ENCODE data around the gene GALNT4.

Gene GALNT4

GRCh38 chr12:89524541-89525304 is at the start of gene GALNT4:
TSS of gene GALNT4 (minus strand) at chr12:89524796. CDS start at chr12:89524549, 247 bp downstream.
- Histone ChIP-seq H3K4me1 (ENCODE audit: control insufficient read depth in 1 of 2, insufficient read depth in 2 of 2, low read length in 2 of 2) (peaks cover 21 to 35% of the 10 kb centered on the region in 2 donors), H3K36me3 (ENCODE audit: control insufficient read depth in 1 of 2, insufficient read depth in 2 of 2, low read length in 2 of 2) (no peaks in the 10 kb centered on the region), H3K9me3 (ENCODE audit: control insufficient read depth in 1 of 2, low read length in 2 of 2) (no peaks in the 10 kb centered on the region), H3K4me3 (ENCODE audit: low read depth in 1 of 2, low read length in 2 of 2) (peak within 1 kb of the TSS; percentile 93 to 97), H3K27ac (ENCODE audit: low read length) (peak within 1 kb of the TSS; percentile 94), H3K27me3 (ENCODE audit: low read depth, low read length) (no peaks in the 10 kb centered on the region)

GRCh38 chr12:89573051-89573810 is 48.6 kb upstream of the GALNT4 start:
- H3K4me3 ChIP-seq (ENCODE audit: low read depth in 1 of 2, low read length in 2 of 2), result no peak overlapping the region
- H3K36me3 ChIP-seq (ENCODE audit: control insufficient read depth in 1 of 2, insufficient read depth in 2 of 2, low read length in 2 of 2), result no peaks in the 10 kb centered on the region
- H3K9me3 ChIP-seq (ENCODE audit: control insufficient read depth in 1 of 2, low read length in 2 of 2), result no peaks in the 10 kb centered on the region
- no peaks in the 10 kb centered on the region for H3K4me1 ChIP-seq (ENCODE audit: control insufficient read depth in 1 of 2, insufficient read depth in 2 of 2, low read length in 2 of 2)
- no peak overlapping the region for H3K27ac ChIP-seq (ENCODE audit: low read length)
- no peaks in the 10 kb centered on the region for H3K27me3 ChIP-seq (ENCODE audit: low read depth, low read length)

GRCh38 chr12:89571491-89572195 is 47.0 kb upstream of the GALNT4 start:
- no peak overlapping the region for H3K4me3 ChIP-seq (ENCODE audit: low read depth in 1 of 2, low read length in 2 of 2)
- H3K36me3 ChIP-seq (ENCODE audit: control insufficient read depth in 1 of 2, insufficient read depth in 2 of 2, low read length in 2 of 2), result no peaks in the 10 kb centered on the region
- no peaks in the 10 kb centered on the region for H3K9me3 ChIP-seq (ENCODE audit: control insufficient read depth in 1 of 2, low read length in 2 of 2)
- H3K27ac ChIP-seq (ENCODE audit: low read length), result no peak overlapping the region
- H3K27me3 ChIP-seq (ENCODE audit: low read depth, low read length), result no peaks in the 10 kb centered on the region
- H3K4me1 ChIP-seq (ENCODE audit: control insufficient read depth in 1 of 2, insufficient read depth in 2 of 2, low read length in 2 of 2), result no peaks in the 10 kb centered on the region

GRCh38 chr12:89568484-89568883 is 43.9 kb upstream of the GALNT4 start:
- Histone ChIP-seq H3K27me3 (ENCODE audit: low read depth, low read length) (no peaks in the 10 kb centered on the region), H3K4me3 (ENCODE audit: low read depth in 1 of 2, low read length in 2 of 2) (no peak overlapping the region), H3K4me1 (ENCODE audit: control insufficient read depth in 1 of 2, insufficient read depth in 2 of 2, low read length in 2 of 2) (no peaks in the 10 kb centered on the region), H3K36me3 (ENCODE audit: control insufficient read depth in 1 of 2, insufficient read depth in 2 of 2, low read length in 2 of 2) (no peaks in the 10 kb centered on the region), H3K27ac (ENCODE audit: low read length) (no peak overlapping the region), H3K9me3 (ENCODE audit: control insufficient read depth in 1 of 2, low read length in 2 of 2) (no peaks in the 10 kb centered on the region)

- no peaks in the 10 kb centered on the region for H3K27me3 ChIP-seq (ENCODE audit: low read depth, low read length)
- no peaks in the 10 kb centered on the region for H3K36me3 ChIP-seq (ENCODE audit: control insufficient read depth in 1 of 2, insufficient read depth in 2 of 2, low read length in 2 of 2)
- no peak overlapping the region for H3K4me3 ChIP-seq (ENCODE audit: low read depth in 1 of 2, low read length in 2 of 2)
- no peaks in the 10 kb centered on the region for H3K9me3 ChIP-seq (ENCODE audit: control insufficient read depth in 1 of 2, low read length in 2 of 2)
- H3K4me1 ChIP-seq (ENCODE audit: control insufficient read depth in 1 of 2, insufficient read depth in 2 of 2, low read length in 2 of 2), result no peaks in the 10 kb centered on the region
- H3K27ac ChIP-seq (ENCODE audit: low read length), result no peak overlapping the region
Measured at GRCh38 chr12:89567691-89568239, 43.2 kb upstream of the GALNT4 start.

- no peaks in the 10 kb centered on the region for H3K36me3 ChIP-seq (ENCODE audit: control insufficient read depth in 1 of 2, insufficient read depth in 2 of 2, low read length in 2 of 2)
- no peak overlapping the region for H3K27ac ChIP-seq (ENCODE audit: low read length)
- H3K4me1 ChIP-seq (ENCODE audit: control insufficient read depth in 1 of 2, insufficient read depth in 2 of 2, low read length in 2 of 2), result no peaks in the 10 kb centered on the region
- no peaks in the 10 kb centered on the region for H3K27me3 ChIP-seq (ENCODE audit: low read depth, low read length)
- H3K9me3 ChIP-seq (ENCODE audit: control insufficient read depth in 1 of 2, low read length in 2 of 2), result no peaks in the 10 kb centered on the region
- H3K4me3 ChIP-seq (ENCODE audit: low read depth in 1 of 2, low read length in 2 of 2), result no peak overlapping the region
Measured at GRCh38 chr12:89566615-89567014, 42.0 kb upstream of the GALNT4 start.

GRCh38 chr12:89565002-89565401 is 40.4 kb upstream of the GALNT4 start:
- Histone ChIP-seq H3K9me3 (ENCODE audit: control insufficient read depth in 1 of 2, low read length in 2 of 2) (no peaks in the 10 kb centered on the region), H3K27ac (ENCODE audit: low read length) (no peak overlapping the region), H3K36me3 (ENCODE audit: control insufficient read depth in 1 of 2, insufficient read depth in 2 of 2, low read length in 2 of 2) (no peaks in the 10 kb centered on the region), H3K27me3 (ENCODE audit: low read depth, low read length) (no peaks in the 10 kb centered on the region), H3K4me3 (ENCODE audit: low read depth in 1 of 2, low read length in 2 of 2) (no peak overlapping the region), H3K4me1 (ENCODE audit: control insufficient read depth in 1 of 2, insufficient read depth in 2 of 2, low read length in 2 of 2) (no peaks in the 10 kb centered on the region)

- no peaks in the 10 kb centered on the region for H3K9me3 ChIP-seq (ENCODE audit: control insufficient read depth in 1 of 2, low read length in 2 of 2)
- no peaks in the 10 kb centered on the region for H3K36me3 ChIP-seq (ENCODE audit: control insufficient read depth in 1 of 2, insufficient read depth in 2 of 2, low read length in 2 of 2)
- no peaks in the 10 kb centered on the region for H3K27me3 ChIP-seq (ENCODE audit: low read depth, low read length)
- no peaks in the 10 kb centered on the region for H3K4me1 ChIP-seq (ENCODE audit: control insufficient read depth in 1 of 2, insufficient read depth in 2 of 2, low read length in 2 of 2)
- H3K4me3 ChIP-seq (ENCODE audit: low read depth in 1 of 2, low read length in 2 of 2), result no peak overlapping the region
- H3K27ac ChIP-seq (ENCODE audit: low read length), result no peak overlapping the region
Measured at GRCh38 chr12:89559753-89560152, 35.2 kb upstream of the GALNT4 start.

- no peak overlapping the region for H3K4me3 ChIP-seq (ENCODE audit: low read depth in 1 of 2, low read length in 2 of 2)
- no peak overlapping the region for H3K27ac ChIP-seq (ENCODE audit: low read length)
- no peaks in the 10 kb centered on the region for H3K9me3 ChIP-seq (ENCODE audit: control insufficient read depth in 1 of 2, low read length in 2 of 2)
- no peaks in the 10 kb centered on the region for H3K36me3 ChIP-seq (ENCODE audit: control insufficient read depth in 1 of 2, insufficient read depth in 2 of 2, low read length in 2 of 2)
- no peaks in the 10 kb centered on the region for H3K4me1 ChIP-seq (ENCODE audit: control insufficient read depth in 1 of 2, insufficient read depth in 2 of 2, low read length in 2 of 2)
- H3K27me3 ChIP-seq (ENCODE audit: low read depth, low read length), result no peaks in the 10 kb centered on the region
Measured at GRCh38 chr12:89556976-89557375, 32.4 kb upstream of the GALNT4 start.

GRCh38 chr12:89552376-89552775 is 27.8 kb upstream of the GALNT4 start:
- no peaks in the 10 kb centered on the region for H3K9me3 ChIP-seq (ENCODE audit: control insufficient read depth in 1 of 2, low read length in 2 of 2)

GRCh38 chr12:89551747-89552146 is 27.2 kb upstream of the GALNT4 start:
- Histone ChIP-seq H3K9me3 (ENCODE audit: control insufficient read depth in 1 of 2, low read length in 2 of 2) (no peaks in the 10 kb centered on the region), H3K4me1 (ENCODE audit: control insufficient read depth in 1 of 2, insufficient read depth in 2 of 2, low read length in 2 of 2) (no peaks in the 10 kb centered on the region), H3K4me3 (ENCODE audit: low read depth in 1 of 2, low read length in 2 of 2) (no peak overlapping the region), H3K27ac (ENCODE audit: low read length) (no peak overlapping the region), H3K36me3 (ENCODE audit: control insufficient read depth in 1 of 2, insufficient read depth in 2 of 2, low read length in 2 of 2) (no peaks in the 10 kb centered on the region), H3K27me3 (ENCODE audit: low read depth, low read length) (no peaks in the 10 kb centered on the region)

More at GRCh38 chr12:89552376-89552775, 27.8 kb upstream of the GALNT4 start:
- Histone ChIP-seq H3K36me3 (ENCODE audit: control insufficient read depth in 1 of 2, insufficient read depth in 2 of 2, low read length in 2 of 2) (no peaks in the 10 kb centered on the region), H3K27ac (ENCODE audit: low read length) (no peak overlapping the region), H3K4me3 (ENCODE audit: low read depth in 1 of 2, low read length in 2 of 2) (no peak overlapping the region), H3K27me3 (ENCODE audit: low read depth, low read length) (no peaks in the 10 kb centered on the region), H3K4me1 (ENCODE audit: control insufficient read depth in 1 of 2, insufficient read depth in 2 of 2, low read length in 2 of 2) (no peaks in the 10 kb centered on the region)
